ENCODE data around the gene SSR1.

GRCh38 chr6:7246401-7247178 is 66.4 kb downstream of the SSR1 start:
- TF ChIP-seq YY1 (IDR thresholded peaks at IDR 0.05; ENCODE audit: low read depth) (no peak), CEBPB (IDR thresholded peaks at IDR 0.05) (no peak), USF1 (IDR thresholded peaks at IDR 0.05) (no peak), REST (IDR thresholded peaks at IDR 0.05; ENCODE audit: low read depth) (no peak), TEAD4 (IDR thresholded peaks at IDR 0.05) (no peak), EP300 (IDR thresholded peaks at IDR 0.05; ENCODE audit: borderline replicate concordance) (no peak), TAF1 (IDR thresholded peaks at IDR 0.05; ENCODE audit: low read depth) (no peak), CREB1 (IDR thresholded peaks at IDR 0.05; ENCODE audit: low read depth) (no peak), NFIC (IDR thresholded peaks at IDR 0.05) (no peak), ZBTB7A (IDR thresholded peaks at IDR 0.05; ENCODE audit: low read depth) (no peak), MAX (IDR thresholded peaks at IDR 0.05) (no peak), RAD21 (IDR thresholded peaks at IDR 0.05; ENCODE audit: low read depth) (no peak), EGR1 (IDR thresholded peaks at IDR 0.05) (no peak)
